ENCODE results near the gene NTHL1. TPM values are rescaled to one million over a fixed set of nuclear protein-coding genes. Genes with fewer than 3 reads are reported as not detected.

Gene NTHL1
- total and polyA plus RNA-seq, 2 of the 8 experiments (the other 6 are each of a cell fraction or from before 2014, with no cell fraction given): 70.9 to 150 TPM

DNA sequence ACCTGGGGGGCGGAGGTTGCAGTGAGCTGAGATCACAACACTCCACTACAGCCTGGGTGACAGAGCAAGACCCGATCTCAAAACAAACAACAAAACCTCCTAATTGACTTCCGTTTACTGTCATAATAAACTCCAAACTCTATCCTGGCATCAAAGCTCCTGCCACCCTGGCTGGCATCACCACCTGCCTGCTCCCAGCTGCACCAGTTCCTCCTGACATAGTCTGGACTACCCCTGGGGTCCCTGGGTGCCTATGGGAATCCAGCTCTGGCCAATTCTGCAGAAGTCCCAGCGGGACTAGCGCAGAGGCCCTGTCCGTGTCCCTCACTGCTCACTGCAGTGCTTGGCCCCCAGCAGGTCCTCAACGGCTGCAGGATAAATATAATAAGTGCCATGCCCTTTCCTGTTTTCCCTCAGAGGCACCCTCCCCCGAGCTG is 723 bp downstream of the NTHL1 start:
- Histone ChIP-seq H3K4me3 (ENCODE audit: extremely low read depth in 1 of 4, insufficient read depth in 2 of 4, low read depth in 3 of 4, low read length in 4 of 4) (peak overlapping the region; percentile 42 to 89 (median 86)), H4K91ac (replicated peaks; ENCODE audit: insufficient read length, low read length) (peak overlapping the region; percentile 55), H3K36me3 (ENCODE audit: control insufficient read depth in 2 of 4, insufficient read depth in 4 of 4, low read length in 3 of 4) (peaks cover 0 to 3% (median 1%) of the 10 kb centered on the region in 4 experiments; a peak in 3 of 8 replicates), H3K4ac (replicated peaks; ENCODE audit: insufficient read length, low read depth, low read length) (no peak overlapping the region), H3K14ac (ENCODE audit: insufficient read length) (no peak overlapping the region), H3K56ac (replicated peaks; ENCODE audit: insufficient read length, low read depth, low read length) (peak overlapping the region; percentile 32), H3K79me1 (ENCODE audit: low read depth, low read length) (peaks cover 9% of the 10 kb centered on the region; the same call in 1 of the 2 replicates), H4K20me1 (replicated peaks in 1 of 2; ENCODE audit: control insufficient read depth in 1 of 2, insufficient read depth in 2 of 2, low read length in 2 of 2) (peaks cover 0 to 7% of the 10 kb centered on the region in 2 experiments), H2BK120ac (replicated peaks; ENCODE audit: low read depth, low read length) (no peak overlapping the region), H2BK12ac (ENCODE audit: low read depth, low read length) (no peak overlapping the region), H3K23me2 (ENCODE audit: low read depth, low read length) (peaks cover 10% of the 10 kb centered on the region), H2BK20ac (ENCODE audit: low read length) (no peak overlapping the region), H3K79me2 (ENCODE audit: control insufficient read depth in 1 of 2, insufficient read depth in 2 of 2, low read length in 2 of 2) (peaks cover 0 to 11% of the 10 kb centered on the region in 2 experiments; a peak in 1 of 4 replicates), H2AK5ac (ENCODE audit: low read depth, low read length) (no peak overlapping the region), H3K23ac (ENCODE audit: insufficient read length) (no peak overlapping the region), H3K4me1 (replicated peaks in 1 of 4; ENCODE audit: control insufficient read depth in 3 of 4, insufficient read depth in 4 of 4, low read length in 3 of 4) (peaks cover 0 to 3% (median 1%) of the 10 kb centered on the region in 4 experiments; a peak in 3 of 7 replicates), H4K5ac (ENCODE audit: insufficient read length, low read depth, low read length) (no peak overlapping the region), H2BK15ac (ENCODE audit: low read length) (no peak overlapping the region), H3K9me3 (ENCODE audit: insufficient read depth in 2 of 2, low read depth in 1 of 2, low read length in 1 of 2) (no peaks in the 10 kb centered on the region), H4K8ac (ENCODE audit: extremely low read depth, insufficient read depth, low read length) (peak overlapping the region; percentile 89; the same call in 1 of the 2 replicates), H3K18ac (ENCODE audit: extremely low read depth, low read length) (no peak overlapping the region), H3K9ac (replicated peaks in 1 of 4; ENCODE audit: extremely low read depth in 1 of 4, low read depth in 3 of 4, low read length in 3 of 4) (peak overlapping the region in 3 of 4 experiments; percentile 8 to 26 (median 20); a peak in 2 of 7 replicates), H3K27ac (ENCODE audit: low read depth, low read length) (no peak overlapping the region), H2BK5ac (ENCODE audit: low read depth, low read length) (no peak overlapping the region), H2AFZ (ENCODE audit: low read length) (no peak overlapping the region), H3K4me2 (ENCODE audit: insufficient read depth in 1 of 2, low read depth in 2 of 2, low read length in 2 of 2) (peak overlapping the region; percentile 68 to 81), H3K27me3 (replicated peaks in 1 of 4; ENCODE audit: control insufficient read depth in 3 of 4, extremely low read depth in 1 of 4, insufficient read depth in 3 of 4, low read length in 3 of 4) (no peaks in the 10 kb centered on the region; a peak in 1 of 7 replicates)
- WGBS, 2 experiments (ENCODE audit: extremely low coverage in 1 of 2, insufficient coverage in 1 of 2, insufficient read length in 1 of 2, insufficient replicate concordance in 2 of 2, low coverage in 1 of 2, low lambda C conversion rate in 2 of 2, missing lambda C conversion rate in 1 of 2): 46% methylated on average over 8 of the region's 8 CpGs; no CpG with 5 or more reads in 1 of the 2 experiments
- ChIA-PET CTCF (ENCODE audit: partially characterized antibody) (interaction anchor here (0.5 to 5.3 kb wide), 13 partner anchors 7 to 814 kb away, joined by 3 to 32 read pairs (median 3); partner anchors contain the start of gene NHERF2), POLR2A (ENCODE audit: partially characterized antibody) (interaction anchor here (0.7 to 4.2 kb wide), 9 partner anchors 7 to 126 kb away, joined by 3 to 38 read pairs (median 6); partner anchors contain the start of genes GFER, RPS2 and TRAF7)
- no peak for FAIRE-seq
- no peak for DNase-seq (ENCODE audit: low read depth in 1 of 2, low spot score in 2 of 2)
- TF ChIP-seq, protein P1, sequence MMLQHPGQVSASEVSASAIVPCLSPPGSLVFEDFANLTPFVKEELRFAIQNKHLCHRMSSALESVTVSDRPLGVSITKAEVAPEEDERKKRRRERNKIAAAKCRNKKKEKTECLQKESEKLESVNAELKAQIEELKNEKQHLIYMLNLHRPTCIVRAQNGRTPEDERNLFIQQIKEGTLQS (IDR thresholded peaks at IDR 0.05; ENCODE audit: insufficient read depth, low read depth, low read length): no peak
- no peak for TF ChIP-seq SUZ12 (IDR thresholded peaks at IDR 0.05; ENCODE audit: low read length)
- no peak for TF ChIP-seq SIN3A (conservative IDR thresholded peaks at IDR 0.05 in 1 of 2, IDR thresholded peaks at IDR 0.05 in 1 of 2; ENCODE audit: low read depth in 1 of 2, low read length in 2 of 2)
- TF ChIP-seq SP4 (IDR thresholded peaks at IDR 0.05; ENCODE audit: low read length): no peak
- TF ChIP-seq TEAD4 (IDR thresholded peaks at IDR 0.05; ENCODE audit: low read depth, low read length): no peak
- TF ChIP-seq POU5F1 (IDR thresholded peaks at IDR 0.05; ENCODE audit: low read depth, low read length): no peak
- TF ChIP-seq, protein P2, sequence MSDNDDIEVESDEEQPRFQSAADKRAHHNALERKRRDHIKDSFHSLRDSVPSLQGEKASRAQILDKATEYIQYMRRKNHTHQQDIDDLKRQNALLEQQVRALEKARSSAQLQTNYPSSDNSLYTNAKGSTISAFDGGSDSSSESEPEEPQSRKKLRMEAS (IDR thresholded peaks at IDR 0.05): no peak
- TF ChIP-seq MAFK (IDR thresholded peaks at IDR 0.05; ENCODE audit: low read depth, low read length): no peak
- no peak for TF ChIP-seq CTBP2 (IDR thresholded peaks at IDR 0.05; ENCODE audit: borderline replicate concordance, insufficient read depth, insufficient read length, low read length)
- TF ChIP-seq RXRA (IDR thresholded peaks at IDR 0.05; ENCODE audit: insufficient read depth, low read depth, low read length): no peak
- no peak for TF ChIP-seq GTF2F1 (IDR thresholded peaks at IDR 0.05; ENCODE audit: borderline replicate concordance, low read depth, low read length)
- no peak for TF ChIP-seq TBP (IDR thresholded peaks at IDR 0.05; ENCODE audit: low read depth, low read length)

Data from H1 (cell line).